Kidney (tissue), 14 donors: ENCODE data around the gene PPP1R2C. TPM values are rescaled to one million over a fixed set of nuclear protein-coding genes. Genes with fewer than 3 reads are reported as not detected.

ENCODE experiments used
- DNase-seq, 5 donors: peaks; one replicate each; pipeline ENCODE4 v3.0.0-alpha.2; 2013 to 2020
- FAIRE-seq: peaks from 2 replicates; lab custom pipeline; 2012; peaks lifted over from hg19 to GRCh38; lab: Jason Lieb, UNC
- H3K27ac ChIP-seq, 2 donors: one replicate each; pipeline ENCODE4 v1.7.0; 2013; ENCODE audit warnings: low read depth in 2 of 2, low read length in 2 of 2, inconsistent platforms in 1 of 2
- H3K27me3 ChIP-seq: one replicate; pipeline ENCODE4 v1.7.1; 2013; ENCODE audit warnings: low read length, inconsistent platforms; ENCODE audit not compliant: control insufficient read depth, insufficient read depth
- H3K36me3 ChIP-seq, 3 donors: one replicate each; pipeline versions ENCODE4 v1.7.0 to v1.7.1; 2013; ENCODE audit warnings: low read length in 3 of 3, control low read depth in 1 of 3, inconsistent platforms in 1 of 3; ENCODE audit not compliant: insufficient read depth in 3 of 3, control insufficient read depth in 2 of 3
- H3K4me1 ChIP-seq, 3 donors: one replicate each; pipeline versions ENCODE4 v1.7.0 to v1.7.1; 2013; ENCODE audit warnings: low read length in 3 of 3, inconsistent platforms in 1 of 3, low read depth in 1 of 3; ENCODE audit not compliant: control insufficient read depth in 2 of 3, insufficient read depth in 2 of 3
- H3K4me3 ChIP-seq, 3 donors: one replicate each; pipeline versions ENCODE4 v1.7.0 to v1.8.1; 2013; ENCODE audit warnings: low read length in 3 of 3, control low read depth in 1 of 3, inconsistent platforms in 1 of 3
- H3K9ac ChIP-seq, 3 donors: one replicate each; pipeline versions ENCODE4 v1.7.0 to v1.7.1; 2013; ENCODE audit warnings: low read length in 3 of 3, control low read depth in 1 of 3, inconsistent platforms in 1 of 3
- H3K9me3 ChIP-seq, 3 donors: one replicate each; pipeline versions ENCODE4 v1.7.0 to v1.7.1; 2013; ENCODE audit warnings: low read length in 3 of 3, control low read depth in 1 of 3, inconsistent platforms in 1 of 3; ENCODE audit not compliant: control insufficient read depth in 2 of 3, insufficient read depth in 1 of 3
- CTCF ChIP-seq: IDR thresholded peaks from 3 replicates; pipeline ENCODE4 v1.5.1; 2012; ENCODE audit warnings: mild to moderate bottlenecking, moderate library complexity, borderline replicate concordance; ENCODE audit not compliant: insufficient read depth; ENCODE audit errors: extremely low read depth
- intact Hi-C: fragments of 100-400 bp; cut with DNase I; formaldehyde crosslinking; loops from one replicate; pipeline ENCODE4 v1.11.1; 2022
- polyA plus RNA-seq: library from polyadenylated mRNA; stranded (reverse); fragments of 350-450 nt; fragmentation: Illumina TruSeq; extraction: RNeasy Lipid Tissue Mini Kit (QIAGEN cat#74804); gene quantifications from one replicate; pipeline ENCODE4 v1.2.3, GENCODE V29; 2014; ENCODE audit warnings: low read depth, low replicate concordance; ENCODE audit not compliant: insufficient read depth
- total RNA-seq: library from RNA; stranded (reverse); fragmentation: NEBNext Ultra II Directional; extraction: Animal tissue kit (Norgen Biotek cat#: 25700); gene quantifications from one replicate; pipeline ENCODE4 v1.2.1, GENCODE V29; 2021
- donor health status: control.
- donor health status: control.
- donor health status: control.
- donor health status: control.
- donor health status: control.
- donor health status: DM: yes; HTN: yes; CAD: no.
- donor health status: Normal renal cell carcinoma (clear cell type).

PPP1R2C gene
- total and polyA plus RNA-seq, 2 donors from 2014 or later = not detected

DNA sequence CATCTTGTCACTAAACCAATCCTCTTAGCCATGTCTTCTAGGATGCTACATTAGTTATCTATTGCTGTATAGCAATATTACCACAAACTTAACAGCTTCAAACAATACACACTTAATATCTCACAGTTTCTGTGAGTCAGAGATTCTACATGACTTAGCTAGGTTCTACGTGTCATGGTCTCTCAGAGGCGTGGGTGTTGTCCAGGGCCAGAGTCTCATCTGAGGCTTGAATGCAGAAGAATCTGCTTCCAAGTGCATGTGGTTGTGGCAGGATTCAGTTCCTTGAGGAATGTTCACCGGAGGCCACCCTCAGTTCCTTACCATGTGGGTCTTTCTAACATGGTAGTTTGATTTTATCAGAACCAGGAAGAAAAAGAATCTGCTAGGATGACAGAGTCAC is 26.4 kb downstream of the PPP1R2C start:
- no peaks in the 10 kb centered on the region for H3K9me3 ChIP-seq
- no peaks in the 10 kb centered on the region for H3K27me3 ChIP-seq
- DNase-seq = no peak
- H3K27ac ChIP-seq = no peak overlapping the region
- no peak overlapping the region for H3K4me3 ChIP-seq
- no peak for FAIRE-seq
- H3K9ac ChIP-seq = no peak overlapping the region
- no peak for TF ChIP-seq CTCF
- no peaks in the 10 kb centered on the region for H3K4me1 ChIP-seq
- intact Hi-C loops = no loop called here
- H3K36me3 ChIP-seq = no peaks in the 10 kb centered on the region

GRCh38 chrX:42748067-42748850 is 29.7 kb downstream of the PPP1R2C start:
- H3K4me1 ChIP-seq = no peaks in the 10 kb centered on the region
- DNase-seq (no peak), FAIRE-seq (no peak)
- TF ChIP-seq CTCF = no peak
- no peak overlapping the region for H3K9ac ChIP-seq
- H3K36me3 ChIP-seq = no peaks in the 10 kb centered on the region
- H3K27me3 ChIP-seq = no peaks in the 10 kb centered on the region
- intact Hi-C loops = no loop called here
- no peak overlapping the region for H3K27ac ChIP-seq
- no peaks in the 10 kb centered on the region for H3K9me3 ChIP-seq
- H3K4me3 ChIP-seq = no peak overlapping the region

- no peak for DNase-seq
Measured at GRCh38 chrX:42746606-42747005, 31.4 kb downstream of the PPP1R2C start.

More at GRCh38 chrX:42746606-42747005, 31.4 kb downstream of the PPP1R2C start:
- Histone ChIP-seq H3K36me3 (no peaks in the 10 kb centered on the region), H3K4me3 (no peak overlapping the region), H3K9ac (no peak overlapping the region), H3K27ac (no peak overlapping the region), H3K9me3 (no peaks in the 10 kb centered on the region), H3K27me3 (no peaks in the 10 kb centered on the region), H3K4me1 (no peaks in the 10 kb centered on the region)
- TF ChIP-seq CTCF = no peak
- FAIRE-seq = no peak
- intact Hi-C loops = no loop called here
